Stimulated activated naive B cell treated with anti-CD40 and anti-IgM and Interleukin-4, amounts not matched to agents 10 μg/mL and 1 μg/mL and 100 μg/mL, for 72 hours (primary cell): ENCODE measurements around the gene ECT2.

Experiments
- ATAC-seq, 2 donors: fragments of 150-1000 bp; cut with Tn5 transposase; replicated peaks; 2 replicates each; pipeline ENCODE4 v1.10.0; 2021; ENCODE audit warnings: moderate library complexity in 1 of 2
- DNase-seq: peaks from one replicate; pipeline ENCODE4 v3.0.0; 2021
- H3K27ac Mint-ChIP-seq: one replicate; pipeline ENCODE4 v1.8.0; 2022; ENCODE audit warnings: mild to moderate bottlenecking, mixed read lengths
- H3K27me3 Mint-ChIP-seq, 2 donors: one replicate each; pipeline ENCODE4 v1.8.0; 2022; ENCODE audit warnings: mixed read lengths in 2 of 2
- H3K36me3 Mint-ChIP-seq, 2 donors: one replicate each; pipeline ENCODE4 v1.8.0; 2022; ENCODE audit warnings: mixed read lengths in 2 of 2, mild to moderate bottlenecking in 1 of 2
- H3K4me1 Mint-ChIP-seq, 2 donors: one replicate each; pipeline ENCODE4 v1.8.0; 2022; ENCODE audit warnings: mixed read lengths in 2 of 2, mild to moderate bottlenecking in 1 of 2
- H3K4me3 Mint-ChIP-seq, 2 donors: one replicate each; pipeline ENCODE4 v1.8.0; 2022; ENCODE audit warnings: mild to moderate bottlenecking in 2 of 2, mixed read lengths in 2 of 2, moderate library complexity in 1 of 2
- H3K9me3 Mint-ChIP-seq, 2 donors: one replicate each; pipeline ENCODE4 v1.8.0; 2022; ENCODE audit warnings: mixed read lengths in 2 of 2, mild to moderate bottlenecking in 1 of 2

Gene ECT2

GRCh38 chr3:172766241-172766640, 15.7 kb downstream of the ECT2 start:
- no peaks in the 10 kb centered on the region for H3K4me1 Mint-ChIP-seq
- ATAC-seq (no peak), DNase-seq (no peak)
- H3K27ac Mint-ChIP-seq, result no peak overlapping the region
- H3K36me3 Mint-ChIP-seq, result peaks cover 17 to 38% of the 10 kb centered on the region in 2 donors
- no peaks in the 10 kb centered on the region for H3K27me3 Mint-ChIP-seq
- H3K9me3 Mint-ChIP-seq, result no peaks in the 10 kb centered on the region
- H3K4me3 Mint-ChIP-seq, result no peak overlapping the region

DNA sequence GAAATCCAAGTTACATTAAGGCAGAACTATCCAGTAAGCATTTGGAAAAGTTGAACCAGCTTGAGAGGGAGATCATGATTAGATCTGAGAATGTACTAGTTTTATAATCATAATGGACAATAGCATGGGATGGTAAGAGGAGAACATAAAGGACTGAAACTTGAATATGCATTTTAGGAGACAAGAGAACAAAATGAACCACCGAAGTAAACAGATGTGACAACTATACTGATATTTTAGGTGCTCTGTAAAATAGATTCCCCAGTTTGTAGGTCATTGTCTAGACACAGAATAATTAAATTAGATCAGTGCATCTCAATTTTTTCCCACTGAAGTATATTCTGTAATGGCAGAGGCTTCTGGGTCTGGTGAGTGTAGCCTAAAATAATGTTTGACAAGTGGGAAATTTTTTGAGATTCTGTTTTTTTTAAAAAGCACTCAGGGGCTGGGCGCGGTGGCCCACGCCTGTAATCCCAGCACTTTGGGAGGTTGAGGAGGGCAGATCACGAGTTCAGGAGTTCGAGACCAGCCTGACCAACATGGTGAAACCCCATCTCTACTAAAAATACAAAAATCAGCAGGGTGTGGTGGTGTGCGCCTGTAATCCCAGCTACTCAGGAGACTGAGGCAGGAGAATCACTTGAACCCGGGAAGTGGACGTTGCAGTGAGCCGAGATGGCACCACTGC, 16.3 kb downstream of the ECT2 start:
- Mint-ChIP-seq H3K27me3 (no peaks in the 10 kb centered on the region), H3K27ac (no peak overlapping the region), H3K4me3 (no peak overlapping the region), H3K9me3 (no peaks in the 10 kb centered on the region), H3K4me1 (no peaks in the 10 kb centered on the region), H3K36me3 (peaks cover 20 to 42% of the 10 kb centered on the region in 2 donors)
- ATAC-seq, result no peak
- no peak for DNase-seq

- H3K4me3 Mint-ChIP-seq, result no peak overlapping the region
- no peaks in the 10 kb centered on the region for H3K9me3 Mint-ChIP-seq
- H3K27ac Mint-ChIP-seq, result no peak overlapping the region
- DNase-seq (no peak), ATAC-seq (no peak)
- no peaks in the 10 kb centered on the region for H3K4me1 Mint-ChIP-seq
- no peaks in the 10 kb centered on the region for H3K27me3 Mint-ChIP-seq
- H3K36me3 Mint-ChIP-seq, result peaks cover 20 to 32% of the 10 kb centered on the region in 2 donors
Observed at GRCh38 chr3:172770382-172770781, 19.9 kb downstream of the ECT2 start.

GRCh38 chr3:172771672-172772071, 21.1 kb downstream of the ECT2 start:
- no peak for ATAC-seq
- H3K36me3 Mint-ChIP-seq, result peaks cover 20 to 30% of the 10 kb centered on the region in 2 donors
- no peak for DNase-seq
- H3K9me3 Mint-ChIP-seq, result no peaks in the 10 kb centered on the region
- H3K27ac Mint-ChIP-seq, result no peak overlapping the region
- H3K4me1 Mint-ChIP-seq, result no peaks in the 10 kb centered on the region
- H3K4me3 Mint-ChIP-seq, result no peak overlapping the region
- no peaks in the 10 kb centered on the region for H3K27me3 Mint-ChIP-seq

- H3K27ac Mint-ChIP-seq, result no peak overlapping the region
- no peaks in the 10 kb centered on the region for H3K27me3 Mint-ChIP-seq
- DNase-seq (no peak), ATAC-seq (no peak)
- H3K36me3 Mint-ChIP-seq, result peaks cover 18 to 22% of the 10 kb centered on the region in 2 donors
- no peak overlapping the region for H3K4me3 Mint-ChIP-seq
- no peaks in the 10 kb centered on the region for H3K4me1 Mint-ChIP-seq
- H3K9me3 Mint-ChIP-seq, result no peaks in the 10 kb centered on the region
Observed at GRCh38 chr3:172776049-172776717, 25.7 kb downstream of the ECT2 start.

- ATAC-seq (no peak), DNase-seq (no peak)
Observed at GRCh38 chr3:172777901-172778300, 27.4 kb downstream of the ECT2 start.

GRCh38 chr3:172782235-172782634, 31.7 kb downstream of the ECT2 start:
- ATAC-seq, result no peak
- no peaks in the 10 kb centered on the region for H3K9me3 Mint-ChIP-seq
- no peak for DNase-seq
- H3K4me3 Mint-ChIP-seq, result no peak overlapping the region
- peaks cover 0 to 4% of the 10 kb centered on the region in 2 donors for H3K36me3 Mint-ChIP-seq
- H3K4me1 Mint-ChIP-seq, result no peaks in the 10 kb centered on the region
- no peaks in the 10 kb centered on the region for H3K27me3 Mint-ChIP-seq
- no peak overlapping the region for H3K27ac Mint-ChIP-seq

More at GRCh38 chr3:172777901-172778300, 27.4 kb downstream of the ECT2 start:
- H3K27ac Mint-ChIP-seq, result no peak overlapping the region
- H3K36me3 Mint-ChIP-seq, result peaks cover 14 to 18% of the 10 kb centered on the region in 2 donors
- H3K27me3 Mint-ChIP-seq, result no peaks in the 10 kb centered on the region
- no peaks in the 10 kb centered on the region for H3K9me3 Mint-ChIP-seq
- no peak overlapping the region for H3K4me3 Mint-ChIP-seq
- H3K4me1 Mint-ChIP-seq, result no peaks in the 10 kb centered on the region

DNA sequence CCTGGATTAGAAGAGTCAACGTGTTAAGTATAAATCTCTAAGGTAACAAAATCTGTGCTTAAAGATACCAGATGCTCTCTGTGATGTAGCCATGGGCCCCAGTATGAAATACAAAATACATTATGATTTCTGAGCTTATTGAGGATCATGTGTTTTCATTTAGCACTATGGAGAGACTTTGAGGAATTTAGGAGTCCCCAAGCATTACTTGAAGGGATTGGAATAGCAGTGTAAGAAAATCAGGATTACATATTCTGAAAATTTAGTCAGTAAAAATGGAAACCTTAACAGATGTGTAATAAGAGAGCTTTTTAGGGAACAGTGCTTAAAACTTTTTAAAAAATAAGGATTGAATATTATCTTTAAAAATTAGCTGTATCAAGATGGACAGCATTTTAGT, 35.5 kb downstream of the ECT2 start:
- no peaks in the 10 kb centered on the region for H3K9me3 Mint-ChIP-seq
- H3K4me3 Mint-ChIP-seq, result no peak overlapping the region
- H3K27me3 Mint-ChIP-seq, result no peaks in the 10 kb centered on the region
- ATAC-seq (no peak), DNase-seq (no peak)
- peaks cover 3 to 11% of the 10 kb centered on the region in 2 donors for H3K36me3 Mint-ChIP-seq
- H3K27ac Mint-ChIP-seq, result no peak overlapping the region
- H3K4me1 Mint-ChIP-seq, result no peaks in the 10 kb centered on the region

DNA sequence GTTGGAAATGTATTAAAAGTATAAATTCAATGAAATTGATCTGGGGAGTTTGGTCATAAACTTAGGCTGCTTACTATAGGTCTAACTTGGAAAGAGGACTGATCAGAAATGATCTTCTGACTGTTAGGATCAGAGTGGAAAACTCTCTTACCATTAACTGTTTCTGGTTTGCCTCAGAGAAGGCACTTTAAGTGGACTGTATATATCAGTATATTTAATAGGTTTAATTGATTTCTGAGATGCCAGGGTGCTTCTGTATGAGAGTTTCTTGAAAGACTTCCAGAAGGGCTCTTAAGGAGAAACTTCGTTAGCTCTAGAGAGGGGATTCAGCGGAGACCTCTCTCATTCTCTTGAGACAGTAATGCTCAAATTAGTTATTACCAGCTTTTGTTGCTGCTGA, 36.5 kb downstream of the ECT2 start:
- no peak overlapping the region for H3K27ac Mint-ChIP-seq
- H3K36me3 Mint-ChIP-seq, result peaks cover 3 to 11% of the 10 kb centered on the region in 2 donors
- no peaks in the 10 kb centered on the region for H3K9me3 Mint-ChIP-seq
- no peaks in the 10 kb centered on the region for H3K4me1 Mint-ChIP-seq
- H3K27me3 Mint-ChIP-seq, result no peaks in the 10 kb centered on the region
- ATAC-seq, result no peak
- no peak for DNase-seq
- H3K4me3 Mint-ChIP-seq, result no peak overlapping the region

DNA sequence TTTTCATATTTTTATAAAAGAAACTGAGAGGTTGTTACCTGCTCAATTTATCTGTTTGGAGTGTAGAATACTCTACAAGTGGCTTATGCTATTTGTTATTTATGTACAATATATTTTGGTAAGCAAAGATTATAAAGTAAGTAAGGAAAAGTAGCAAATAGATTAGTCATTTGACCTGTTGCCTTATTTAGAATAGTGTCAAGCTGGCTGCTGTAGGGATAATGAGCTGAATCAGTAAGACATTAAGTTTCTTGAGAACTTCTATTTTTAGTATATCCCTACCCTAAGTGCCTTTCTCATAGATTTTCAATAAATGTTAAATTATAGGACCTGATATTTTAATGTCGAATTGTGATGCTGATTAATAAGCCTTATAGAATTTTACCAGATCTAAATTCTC, 37.2 kb downstream of the ECT2 start:
- H3K4me3 Mint-ChIP-seq, result no peak overlapping the region
- ATAC-seq (no peak), DNase-seq (no peak)
- H3K9me3 Mint-ChIP-seq, result no peaks in the 10 kb centered on the region
- H3K36me3 Mint-ChIP-seq, result peaks cover 3 to 15% of the 10 kb centered on the region in 2 donors
- H3K27me3 Mint-ChIP-seq, result no peaks in the 10 kb centered on the region
- H3K4me1 Mint-ChIP-seq, result no peaks in the 10 kb centered on the region
- H3K27ac Mint-ChIP-seq, result no peak overlapping the region

- no peak overlapping the region for H3K27ac Mint-ChIP-seq
- H3K9me3 Mint-ChIP-seq, result no peaks in the 10 kb centered on the region
- no peak for ATAC-seq
- H3K4me1 Mint-ChIP-seq, result no peaks in the 10 kb centered on the region
- peaks cover 2 to 7% of the 10 kb centered on the region in 2 donors for H3K36me3 Mint-ChIP-seq
- no peaks in the 10 kb centered on the region for H3K27me3 Mint-ChIP-seq
- H3K4me3 Mint-ChIP-seq, result no peak overlapping the region
- DNase-seq, result no peak
Observed at GRCh38 chr3:172799246-172799645, 48.7 kb downstream of the ECT2 start.

- H3K9me3 Mint-ChIP-seq, result no peaks in the 10 kb centered on the region
- no peak overlapping the region for H3K27ac Mint-ChIP-seq
- no peaks in the 10 kb centered on the region for H3K27me3 Mint-ChIP-seq
- no peaks in the 10 kb centered on the region for H3K4me1 Mint-ChIP-seq
- ATAC-seq (no peak), DNase-seq (no peak)
- H3K36me3 Mint-ChIP-seq, result peaks cover 0 to 7% of the 10 kb centered on the region in 2 donors
- H3K4me3 Mint-ChIP-seq, result no peak overlapping the region
Observed at GRCh38 chr3:172800156-172800555, 49.6 kb downstream of the ECT2 start.

DNA sequence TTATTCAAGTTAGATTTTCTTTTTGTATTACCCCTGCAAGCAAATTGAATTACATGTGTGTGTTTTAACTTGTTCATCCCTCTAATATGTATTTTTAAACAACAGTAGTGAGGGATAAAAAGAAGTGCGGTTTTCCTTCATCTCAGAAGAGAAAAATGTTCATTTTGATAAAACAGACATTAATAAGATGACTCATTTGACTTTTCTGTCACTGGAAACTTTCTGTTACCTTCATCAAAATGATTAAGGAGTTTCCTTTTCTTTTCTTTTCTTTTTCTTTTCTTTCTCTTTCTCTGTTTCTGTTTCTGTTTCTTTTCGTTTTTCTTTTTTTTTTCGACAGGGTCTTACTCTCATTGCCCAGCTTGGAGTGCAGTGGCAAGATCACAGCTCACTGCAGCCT, 53.0 kb downstream of the ECT2 start:
- Mint-ChIP-seq H3K36me3 (peaks cover 0 to 7% of the 10 kb centered on the region in 2 donors), H3K4me1 (no peaks in the 10 kb centered on the region), H3K27me3 (no peaks in the 10 kb centered on the region), H3K4me3 (no peak overlapping the region), H3K9me3 (no peaks in the 10 kb centered on the region), H3K27ac (no peak overlapping the region)
- DNase-seq (no peak), ATAC-seq (no peak)

DNA sequence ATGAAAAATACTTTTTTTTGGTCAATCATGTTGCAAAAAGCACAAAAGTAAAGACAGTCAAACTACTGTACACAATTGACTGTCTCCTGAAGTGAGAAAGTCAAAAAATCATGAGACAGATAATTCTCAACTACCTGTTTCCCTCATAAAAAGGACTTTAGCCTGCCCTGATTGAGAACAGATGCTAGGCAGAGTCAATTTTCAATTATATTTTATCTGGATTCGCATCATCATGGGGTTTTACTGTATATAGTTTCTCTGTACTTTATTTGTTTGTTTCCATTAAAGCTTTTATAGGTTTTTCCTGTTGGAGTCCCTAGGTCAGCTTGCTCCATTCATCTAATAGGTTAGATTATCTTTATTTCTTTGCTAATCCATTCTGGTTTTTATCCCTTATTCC, 53.8 kb downstream of the ECT2 start:
- Mint-ChIP-seq H3K36me3 (peaks cover 0 to 7% of the 10 kb centered on the region in 2 donors), H3K4me3 (no peak overlapping the region), H3K9me3 (no peaks in the 10 kb centered on the region), H3K27ac (no peak overlapping the region), H3K4me1 (no peaks in the 10 kb centered on the region), H3K27me3 (no peaks in the 10 kb centered on the region)
- ATAC-seq, result no peak
- DNase-seq, result no peak

GRCh38 chr3:172808969-172809546, 58.5 kb downstream of the ECT2 start:
- no peaks in the 10 kb centered on the region for H3K27me3 Mint-ChIP-seq

More at GRCh38 chr3:172808969-172809546, 58.5 kb downstream of the ECT2 start:
- Mint-ChIP-seq H3K27ac (no peak overlapping the region), H3K4me3 (no peak overlapping the region), H3K36me3 (peaks cover 0 to 3% of the 10 kb centered on the region in 2 donors), H3K9me3 (no peaks in the 10 kb centered on the region), H3K4me1 (no peaks in the 10 kb centered on the region)
- DNase-seq (no peak), ATAC-seq (no peak)
